GM21528 (cell line): ENCODE data around the gene OSBPL1A.

Experiments used
- ATAC-seq: cut with Tn5 transposase; IDR thresholded peaks from one replicate; pipeline ENCODE4 v1.9.1; 2021; ENCODE audit warnings: mild to moderate bottlenecking, moderate library complexity; ENCODE audit not compliant: unreplicated experiment, low FRiP score

OSBPL1A gene

DNA sequence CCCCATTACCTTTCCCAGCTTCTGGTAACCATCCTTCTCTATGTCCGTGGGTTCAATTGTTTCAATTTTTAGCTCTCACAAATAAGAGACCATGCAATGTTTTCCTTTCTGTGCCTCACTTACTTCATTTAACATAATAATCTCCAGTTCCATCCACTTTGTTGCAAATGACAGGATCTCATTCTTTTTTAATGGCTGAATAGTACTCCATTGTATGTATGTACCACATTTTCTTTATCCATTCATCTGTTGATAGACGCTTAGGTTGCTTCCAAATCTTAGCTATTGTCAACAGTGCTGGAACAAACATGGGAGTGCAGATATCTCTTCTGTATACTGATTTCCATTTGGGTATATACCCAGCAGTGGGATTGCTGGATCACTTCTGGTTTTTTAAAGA, 256.9 kb downstream of the OSBPL1A start:
- no peak for ATAC-seq

DNA sequence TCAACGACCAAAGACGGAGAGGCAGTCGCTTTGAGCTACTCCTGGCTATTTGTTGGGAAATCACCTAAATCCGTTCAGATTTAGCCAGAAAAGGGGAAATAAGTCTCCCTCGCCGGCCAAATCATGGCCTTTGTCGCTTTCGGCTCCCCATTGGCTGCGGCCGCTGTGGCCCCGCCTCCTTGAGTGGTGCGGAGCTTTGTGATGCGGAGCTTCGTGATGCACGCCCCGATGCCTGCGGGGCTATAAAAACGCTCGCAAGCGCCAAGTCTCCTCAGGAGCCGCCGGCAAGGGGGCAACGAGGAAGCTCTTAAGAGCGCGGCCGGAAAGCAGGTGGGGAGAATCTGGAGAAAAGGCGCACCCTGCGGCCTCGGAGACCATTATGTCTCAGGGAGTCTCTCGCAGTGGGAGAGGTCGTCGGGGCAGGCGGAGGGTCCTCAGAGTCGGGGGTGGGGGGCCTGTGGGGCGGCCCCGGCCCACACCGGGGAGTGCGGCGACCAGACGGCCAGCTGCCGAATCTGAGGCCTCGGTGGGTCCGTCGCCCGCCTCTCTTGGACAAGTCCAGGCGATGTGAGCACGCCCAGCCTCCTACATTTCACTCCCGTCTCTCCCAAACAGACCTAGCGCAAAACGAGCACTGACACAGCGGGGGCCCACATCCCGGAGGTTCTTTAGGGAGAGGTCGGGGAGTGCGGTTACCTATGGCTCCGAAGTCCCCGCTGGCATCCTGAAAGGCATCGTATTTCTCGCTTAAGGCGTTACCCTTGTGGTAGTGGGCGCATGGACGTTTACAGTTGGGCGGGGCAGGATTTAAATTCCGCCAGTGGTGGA, 258.6 kb downstream of the OSBPL1A start, which contains the start of gene CABYR:
Gene CABYR, plus strand, starts transcription at position 274 of the 828 bp plus-strand sequence. CDS start 4,053 bp downstream, outside the sequence.
- peak; percentile 90 for ATAC-seq

DNA sequence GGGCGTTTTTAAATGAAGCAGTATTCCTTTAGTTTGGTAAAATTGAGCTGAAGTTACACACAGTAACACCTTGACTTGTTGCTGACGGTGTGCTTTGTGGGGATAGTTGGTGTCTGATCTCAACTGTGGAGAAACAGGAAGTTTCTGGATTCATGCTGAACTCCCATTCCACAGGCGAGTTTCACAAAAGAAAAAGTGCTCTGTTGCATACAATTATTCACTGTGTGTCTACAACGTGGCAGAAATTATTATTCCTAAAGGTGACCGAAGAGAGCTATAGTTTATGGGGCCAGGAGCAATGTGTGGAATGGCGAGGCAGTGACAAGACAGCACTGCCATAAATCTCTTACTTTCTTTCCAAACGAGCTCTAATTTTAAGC, 259.2 kb downstream of the OSBPL1A start:
- ATAC-seq = no peak

DNA sequence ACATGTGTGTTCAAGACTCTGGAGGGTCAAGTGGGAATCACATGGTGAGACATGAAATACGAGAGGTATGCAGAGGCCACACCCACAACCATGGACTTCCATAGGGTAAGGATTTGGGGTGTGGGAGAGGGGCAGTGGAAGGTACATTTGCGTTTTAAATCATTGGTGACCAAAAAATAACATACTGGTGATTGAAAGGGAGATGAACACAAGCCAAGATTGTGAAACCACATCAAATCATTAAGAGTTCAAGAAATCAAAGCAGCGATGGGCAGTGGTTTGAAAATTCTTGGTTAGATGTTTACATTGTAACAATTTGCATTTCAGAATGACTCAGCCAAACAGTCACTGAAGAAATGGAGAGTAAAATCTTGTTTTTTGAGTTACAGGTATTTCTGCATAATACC, 260.7 kb downstream of the OSBPL1A start:
- ATAC-seq = no peak

- no peak for ATAC-seq
Observed at GRCh38 chr18:24130494-24130893, 267.1 kb downstream of the OSBPL1A start.

GRCh38 chr18:24128700-24129099, 268.9 kb downstream of the OSBPL1A start:
- ATAC-seq = no peak

DNA sequence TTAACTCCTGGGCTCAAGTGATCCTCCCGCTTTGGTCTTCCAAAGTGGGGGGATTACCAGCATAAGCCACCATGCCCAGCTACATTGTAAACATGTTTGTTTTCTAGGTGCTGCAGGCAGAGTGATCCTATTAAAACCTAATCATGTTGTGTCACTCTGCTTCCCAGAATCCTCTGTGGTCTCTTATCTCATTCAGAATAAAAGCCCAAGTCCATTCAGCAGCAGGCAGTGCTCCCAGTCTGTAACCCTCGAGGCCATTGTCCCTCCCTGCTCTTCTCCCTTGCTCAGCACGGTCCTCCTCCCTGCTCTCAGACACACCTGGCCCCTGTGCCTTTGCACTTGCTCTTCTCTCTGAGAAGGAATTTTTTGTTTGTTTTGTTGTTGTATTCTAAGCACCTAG, 269.9 kb downstream of the OSBPL1A start:
- ATAC-seq = no peak

DNA sequence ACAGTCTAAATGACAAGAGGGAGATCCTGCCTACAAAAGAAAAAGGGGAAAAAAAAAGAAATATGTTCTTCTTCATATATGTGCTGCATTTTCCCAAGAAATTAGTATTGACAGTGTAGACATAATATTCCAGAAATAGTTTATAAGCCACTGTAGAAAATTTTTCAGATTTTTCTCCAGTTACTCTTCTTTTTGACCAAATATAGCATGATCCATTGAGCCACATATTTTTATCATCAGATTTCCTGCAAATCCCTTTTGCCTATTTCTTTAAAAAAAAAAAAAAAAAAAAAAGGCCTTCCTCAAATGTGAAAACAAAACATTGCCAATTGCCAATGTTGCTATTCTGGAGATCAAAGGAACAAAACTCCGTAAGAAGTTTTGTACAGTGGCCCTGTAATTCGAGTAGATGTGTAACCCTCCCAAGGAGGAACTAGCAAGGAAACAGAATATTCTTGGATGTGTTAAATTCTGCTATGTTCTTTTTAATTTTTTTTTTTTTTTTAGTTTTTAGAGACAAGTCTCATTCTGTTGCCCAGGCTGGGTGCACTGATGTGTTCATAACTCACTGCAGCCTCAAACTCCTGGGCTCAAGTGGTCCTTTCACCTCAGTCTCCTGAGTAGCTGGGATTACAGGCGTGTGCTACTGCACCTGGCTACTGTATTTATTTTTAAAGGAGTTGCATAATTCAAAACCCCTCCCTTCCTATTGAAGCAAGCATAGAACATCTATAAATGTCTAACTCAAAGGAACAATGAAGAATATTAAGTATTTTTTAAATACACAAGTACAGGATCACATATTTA, 271.3 kb downstream of the OSBPL1A start:
- no peak for ATAC-seq

DNA sequence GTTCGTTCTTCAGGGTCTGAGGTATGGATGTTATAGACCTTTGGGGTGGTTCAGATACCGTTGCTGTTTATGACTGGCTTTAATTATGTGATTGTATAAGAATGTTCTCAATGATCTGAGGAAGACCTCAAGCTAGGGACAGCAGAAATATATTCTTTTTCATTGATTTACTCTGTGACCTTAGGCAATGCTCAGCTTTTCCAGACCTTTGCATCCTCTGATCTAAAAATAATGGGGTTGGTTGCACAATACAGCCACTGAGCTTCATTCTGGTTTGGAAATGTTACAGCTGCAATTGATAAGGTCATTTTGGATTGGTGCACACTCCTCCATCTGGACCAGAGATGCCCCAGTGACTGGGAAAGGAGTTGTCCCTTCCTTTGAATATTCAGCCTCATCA, 276.0 kb downstream of the OSBPL1A start:
- no peak for ATAC-seq

DNA sequence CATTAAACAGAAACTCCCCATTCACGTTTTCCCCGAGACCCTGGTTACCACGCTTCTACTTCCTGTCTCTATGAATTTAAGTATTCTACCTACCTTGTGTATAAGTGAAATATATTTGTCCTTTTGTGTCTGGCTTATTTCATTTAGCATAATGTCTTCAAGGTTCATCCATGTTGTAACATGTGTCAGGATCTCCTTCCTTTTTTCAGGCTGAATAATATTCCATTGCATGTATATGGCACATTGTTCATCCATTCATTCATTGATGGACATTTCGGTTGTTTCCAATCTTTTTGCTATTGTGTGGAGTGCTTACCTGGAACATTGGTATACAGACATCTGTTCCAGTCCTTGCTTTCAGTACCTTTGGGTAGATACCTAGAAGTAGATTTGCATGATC, 276.9 kb downstream of the OSBPL1A start:
- no peak for ATAC-seq

GRCh38 chr18:24118750-24119577, 278.7 kb downstream of the OSBPL1A start:
- ATAC-seq = no peak

DNA sequence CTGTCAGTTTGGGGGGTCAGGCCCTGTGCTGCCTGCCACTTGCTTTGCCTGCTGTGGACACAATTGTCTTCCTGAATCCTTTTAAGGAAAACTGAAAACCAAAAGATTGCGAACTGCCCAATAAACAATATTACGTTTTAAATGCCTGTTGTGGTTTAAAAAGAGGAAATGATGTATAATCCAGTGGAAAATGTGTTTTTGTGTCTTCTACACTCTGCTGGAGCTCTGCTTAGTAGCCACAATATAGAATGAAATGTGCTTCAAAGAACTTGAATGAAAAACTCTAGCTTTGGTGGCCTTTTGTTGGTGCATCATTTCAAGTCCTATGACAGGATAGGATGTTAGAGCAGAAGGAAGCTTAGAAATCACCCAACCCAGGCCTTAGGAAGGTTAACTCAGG, 282.0 kb downstream of the OSBPL1A start:
- no peak for ATAC-seq

DNA sequence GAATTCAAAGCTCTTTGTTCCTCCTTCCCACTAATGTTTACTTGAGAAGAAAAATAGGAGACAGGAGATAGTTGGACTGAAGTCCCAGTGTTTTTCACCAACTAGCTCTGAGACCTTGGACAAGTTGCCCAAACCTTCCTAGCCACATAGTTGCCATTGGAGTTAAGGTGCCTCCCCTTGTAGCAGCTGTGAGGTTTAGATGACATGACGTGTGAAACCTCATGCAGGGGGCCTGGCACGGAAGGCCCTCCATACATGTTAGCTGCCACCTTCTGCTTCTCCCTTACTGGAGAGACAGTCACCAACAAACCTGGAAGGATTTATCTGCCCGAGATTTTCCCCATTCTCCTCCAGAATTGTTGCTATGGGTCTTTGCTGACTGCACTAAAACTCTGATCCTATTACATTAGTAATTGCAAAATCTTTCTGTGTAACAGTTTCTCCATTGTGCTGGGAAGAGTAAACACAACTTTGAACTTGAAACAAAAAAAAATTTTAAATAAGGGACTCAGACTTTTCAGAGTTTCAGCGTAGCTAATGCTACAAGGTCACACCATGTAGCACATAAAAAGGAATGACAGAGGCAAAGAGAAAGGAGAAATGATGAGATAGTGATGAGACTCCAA, 282.6 kb downstream of the OSBPL1A start:
- ATAC-seq = no peak

- ATAC-seq = no peak
Observed at GRCh38 chr18:24112874-24113615, 284.6 kb downstream of the OSBPL1A start.

GRCh38 chr18:24112464-24112863, 285.2 kb downstream of the OSBPL1A start:
- no peak for ATAC-seq
